ENCODE data around the gene SNX3.
A peak's percentile ranks its signal among the peaks of the same experiment; 100 is the strongest.
"Not testable (repeated sequence)": the region's sequence is repeated elsewhere in the genome, so short reads cannot be mapped to it uniquely, and the experiment has no call there.

The SNX3 gene

GRCh38 chr6:108260126-108260808 is 573 bp downstream of the SNX3 start:
- DNase-seq, result peak in 3 of 5 experiments; percentile 10 to 51 (median 15)

GRCh38 chr6:108254433-108255410 is 6.1 kb downstream of the SNX3 start:
- no peak for DNase-seq

- no peak for DNase-seq
Observed at GRCh38 chr6:108253241-108253640, 7.6 kb downstream of the SNX3 start.

- DNase-seq, result no peak
Observed at GRCh38 chr6:108252055-108252454, 8.8 kb downstream of the SNX3 start.

- no peak for DNase-seq
Observed at GRCh38 chr6:108251252-108251651, 9.6 kb downstream of the SNX3 start.

- peak in 1 of 5 experiments; percentile 16 for DNase-seq
Observed at GRCh38 chr6:108250240-108250866, 10.5 kb downstream of the SNX3 start.

GRCh38 chr6:108247965-108248536 is 12.8 kb downstream of the SNX3 start:
- no peak for DNase-seq

- DNase-seq, result not testable (repeated sequence)
Observed at GRCh38 chr6:108245095-108245494, 15.7 kb downstream of the SNX3 start.

GRCh38 chr6:108243836-108244235 is 17.0 kb downstream of the SNX3 start:
- no peak for DNase-seq

- no peak for DNase-seq
Observed at GRCh38 chr6:108242721-108243120, 18.1 kb downstream of the SNX3 start.

- no peak for DNase-seq
Observed at GRCh38 chr6:108242259-108242658, 18.6 kb downstream of the SNX3 start.

GRCh38 chr6:108238322-108238721 is 22.5 kb downstream of the SNX3 start:
- DNase-seq, result no peak

- no peak for DNase-seq
Observed at GRCh38 chr6:108236791-108237190, 24.0 kb downstream of the SNX3 start.

GRCh38 chr6:108235127-108235526 is 25.7 kb downstream of the SNX3 start:
- DNase-seq, result no peak

GRCh38 chr6:108228416-108228815 is 32.4 kb downstream of the SNX3 start:
- no peak for DNase-seq

GRCh38 chr6:108227290-108227689 is 33.5 kb downstream of the SNX3 start:
- no peak for DNase-seq

- DNase-seq, result no peak
Observed at GRCh38 chr6:108222504-108222903, 38.3 kb downstream of the SNX3 start.

GRCh38 chr6:108222064-108222463 is 38.8 kb downstream of the SNX3 start:
- no peak for DNase-seq

- DNase-seq, result no peak
Observed at GRCh38 chr6:108211671-108212070, 49.2 kb downstream of the SNX3 start.

- no peak for DNase-seq
Observed at GRCh38 chr6:108210556-108210955, 50.3 kb downstream of the SNX3 start.

- DNase-seq, result no peak
Observed at GRCh38 chr6:108209738-108210137, 51.1 kb downstream of the SNX3 start.

GRCh38 chr6:108207013-108207412 is 53.8 kb downstream of the SNX3 start:
- DNase-seq, result no peak
